Mesodermal cell (in vitro differentiated cells): ENCODE measurements around the gene TRPC4AP.
A peak's percentile ranks its signal among the peaks of the same experiment; 100 is the strongest.
"Not testable (repeated sequence)": the region's sequence is repeated elsewhere in the genome, so short reads cannot be mapped to it uniquely, and the experiment has no call there.

ENCODE experiments used
- H3K27ac ChIP-seq: 2 replicates; pipeline ENCODE4 v1.7.0; 2013; ENCODE audit warnings: mild to moderate bottlenecking, low read depth, low read length, moderate library complexity; ENCODE audit not compliant: severe bottlenecking
- H3K36me3 ChIP-seq: 2 replicates; pipeline ENCODE4 v1.7.1; 2013; ENCODE audit warnings: mild to moderate bottlenecking, low read length, moderate library complexity; ENCODE audit not compliant: control insufficient read depth, insufficient read depth
- H3K4me1 ChIP-seq: one replicate; pipeline ENCODE4 v1.7.1; 2013; ENCODE audit warnings: mild to moderate bottlenecking, low read length; ENCODE audit not compliant: insufficient read depth, control insufficient read depth, poor library complexity, severe bottlenecking
- H3K4me3 ChIP-seq: 2 replicates; pipeline ENCODE4 v1.7.0; 2013; ENCODE audit warnings: low read length, control low read depth, mild to moderate bottlenecking; ENCODE audit not compliant: insufficient read depth, poor library complexity, severe bottlenecking; ENCODE audit errors: extremely low read depth
- H3K9me3 ChIP-seq: 2 replicates; pipeline ENCODE4 v1.7.1; 2013; ENCODE audit warnings: mild to moderate bottlenecking, low read length, moderate library complexity; ENCODE audit not compliant: control insufficient read depth
- WGBS, 2 experiments: methylation state at CpG; one replicate each; pipeline ENCODE4 v1.1.5; 2013; ENCODE audit warnings: missing lambda C conversion rate in 2 of 2; ENCODE audit not compliant: insufficient coverage in 2 of 2; 5-methylcytosine and 5-hydroxymethylcytosine counted together

TRPC4AP gene

DNA sequence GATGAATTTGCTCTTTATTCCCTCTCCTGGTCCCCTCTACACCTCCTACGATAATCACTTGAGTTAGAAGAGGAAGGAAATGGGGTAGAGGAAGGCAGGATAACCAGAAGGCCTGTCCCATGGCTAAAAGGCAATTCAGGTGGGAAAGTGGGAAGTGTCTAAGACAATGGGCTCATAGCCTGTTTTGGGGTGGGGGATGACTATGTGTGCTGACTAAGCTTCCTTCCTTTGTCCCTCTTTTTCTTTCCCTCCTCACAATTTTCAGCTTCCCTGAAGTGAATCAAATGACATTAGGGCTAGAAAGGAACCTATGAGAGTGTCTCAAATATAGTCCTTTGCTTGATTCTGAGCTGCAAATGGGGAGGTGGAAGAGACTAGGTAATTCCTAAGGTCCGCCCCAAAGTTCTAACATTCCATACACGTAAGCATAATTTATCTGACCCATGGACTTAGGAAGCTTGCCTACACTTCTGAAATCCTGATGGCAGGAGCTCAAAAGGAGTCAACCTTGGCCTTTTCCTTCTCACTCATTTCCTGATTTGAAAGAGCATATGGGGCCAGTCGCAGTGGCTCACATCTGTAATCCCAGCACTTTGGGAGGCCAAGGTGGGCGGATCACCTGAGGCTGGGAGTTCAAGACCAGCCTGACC, 30.3 kb upstream of the TRPC4AP start:
- peaks cover 43% of the 10 kb centered on the region for H3K36me3 ChIP-seq
- H3K27ac ChIP-seq = no peak overlapping the region
- WGBS, 2 experiments = 94 to 100% methylated on average over 2 to 4 of the region's 5 CpGs
- no peak overlapping the region for H3K4me3 ChIP-seq
- peaks cover 3% of the 10 kb centered on the region for H3K4me1 ChIP-seq
- no peaks in the 10 kb centered on the region for H3K9me3 ChIP-seq

DNA sequence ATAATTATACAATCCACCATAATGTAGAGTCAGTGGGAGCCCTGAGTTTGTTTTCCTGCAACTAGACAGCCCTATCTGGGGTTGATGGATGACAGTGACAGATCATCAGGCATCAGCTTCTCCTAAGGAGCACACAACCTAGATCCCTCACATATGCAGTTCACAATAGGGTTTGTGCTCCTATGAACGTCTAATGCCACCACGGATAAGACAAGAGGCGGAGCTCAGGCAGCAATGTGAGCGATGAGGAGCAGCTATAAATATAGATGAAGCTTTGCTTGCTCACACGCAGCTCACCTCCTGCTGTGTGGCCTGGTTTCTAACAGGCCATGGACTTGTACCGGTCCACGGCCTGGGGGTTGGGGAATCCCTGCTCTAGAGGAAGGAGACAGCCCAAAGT, 28.6 kb upstream of the TRPC4AP start:
- no peaks in the 10 kb centered on the region for H3K9me3 ChIP-seq
- no peak overlapping the region for H3K4me3 ChIP-seq
- peaks cover 3% of the 10 kb centered on the region for H3K4me1 ChIP-seq
- WGBS, 2 experiments = 91 to 94% methylated on average over 7 of the region's 7 CpGs
- peaks cover 45% of the 10 kb centered on the region for H3K36me3 ChIP-seq
- no peak overlapping the region for H3K27ac ChIP-seq

GRCh38 chr20:35120012-35120701, 27.6 kb upstream of the TRPC4AP start:
- 90 to 93% methylated on average over 5 to 6 of the region's 8 CpGs for WGBS, 2 experiments
- peaks cover 44% of the 10 kb centered on the region for H3K36me3 ChIP-seq
- H3K4me3 ChIP-seq = no peak overlapping the region

GRCh38 chr20:35117629-35118028, 25.0 kb upstream of the TRPC4AP start:
- no peak overlapping the region for H3K27ac ChIP-seq
- peaks cover 3% of the 10 kb centered on the region for H3K4me1 ChIP-seq
- no peak overlapping the region for H3K4me3 ChIP-seq
- WGBS, 2 experiments = 94 to 100% methylated on average over 1 of the region's 1 CpG
- no peaks in the 10 kb centered on the region for H3K9me3 ChIP-seq
- H3K36me3 ChIP-seq = peaks cover 40% of the 10 kb centered on the region

More at GRCh38 chr20:35120012-35120701, 27.6 kb upstream of the TRPC4AP start:
- Histone ChIP-seq H3K27ac (no peak overlapping the region), H3K4me1 (peaks cover 3% of the 10 kb centered on the region), H3K9me3 (no peaks in the 10 kb centered on the region)

DNA sequence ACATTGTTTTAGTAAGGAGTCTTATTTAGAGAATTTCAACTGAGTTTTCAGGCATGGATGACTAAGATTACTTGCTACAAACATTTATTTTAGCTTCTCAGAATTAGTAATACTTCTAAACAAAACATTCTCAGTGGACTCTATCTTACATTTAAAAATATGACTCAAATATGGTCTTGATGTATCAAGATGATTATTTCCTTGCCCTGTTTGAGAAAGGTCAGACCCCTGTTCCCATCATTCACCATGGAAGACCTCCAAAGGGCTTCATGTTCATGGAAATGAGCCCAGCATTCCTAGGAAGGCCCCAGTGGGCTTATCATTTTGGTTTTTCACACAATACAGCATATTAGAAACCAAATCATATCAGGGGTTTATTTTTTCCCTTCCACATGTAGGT, 24.6 kb upstream of the TRPC4AP start:
- Histone ChIP-seq H3K4me3 (no peak overlapping the region), H3K36me3 (peaks cover 39% of the 10 kb centered on the region), H3K27ac (no peak overlapping the region), H3K9me3 (no peaks in the 10 kb centered on the region), H3K4me1 (peaks cover 3% of the 10 kb centered on the region)

GRCh38 chr20:35116258-35116657, 23.7 kb upstream of the TRPC4AP start:
- peaks cover 31% of the 10 kb centered on the region for H3K36me3 ChIP-seq
- WGBS, 2 experiments = 91 to 100% methylated on average over 4 of the region's 4 CpGs
- peaks cover 5% of the 10 kb centered on the region for H3K4me1 ChIP-seq
- H3K4me3 ChIP-seq = no peak overlapping the region
- H3K9me3 ChIP-seq = no peaks in the 10 kb centered on the region
- no peak overlapping the region for H3K27ac ChIP-seq

DNA sequence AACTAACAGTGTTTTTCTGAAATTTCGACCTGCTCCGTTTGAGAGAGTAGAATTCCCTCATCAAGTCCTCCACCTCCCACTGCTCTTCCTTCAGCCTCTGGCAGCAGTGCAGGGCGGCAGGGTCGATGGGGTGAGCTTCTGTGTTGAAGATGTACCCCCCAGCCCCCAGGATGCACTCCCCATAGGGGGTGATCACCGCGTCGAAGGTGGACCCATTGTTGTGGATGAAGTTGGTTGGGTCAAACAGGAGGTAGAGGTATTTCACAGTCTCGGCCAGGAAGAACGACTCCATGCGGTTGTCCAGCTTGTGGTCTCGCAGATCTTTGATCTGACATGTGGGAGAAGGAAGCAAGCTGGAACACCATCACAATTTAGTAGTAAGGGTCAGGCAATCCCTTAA, 23.0 kb upstream of the TRPC4AP start:
- Histone ChIP-seq H3K27ac (no peak overlapping the region), H3K4me1 (peaks cover 9% of the 10 kb centered on the region), H3K4me3 (no peak overlapping the region), H3K36me3 (peaks cover 31% of the 10 kb centered on the region), H3K9me3 (no peaks in the 10 kb centered on the region)
- 88 to 95% methylated on average over 6 to 7 of the region's 11 CpGs for WGBS, 2 experiments

- WGBS, 2 experiments = 0% methylated on average over 1 of the region's 5 CpGs; no CpG with 5 or more reads in 1 of the 2 experiments
- not testable (repeated sequence) for H3K27ac ChIP-seq, H3K9me3 ChIP-seq, H3K4me3 ChIP-seq, H3K4me1 ChIP-seq
- peaks cover 15% of the 10 kb centered on the region for H3K36me3 ChIP-seq
Observed at GRCh38 chr20:35112276-35112675, 19.7 kb upstream of the TRPC4AP start.

DNA sequence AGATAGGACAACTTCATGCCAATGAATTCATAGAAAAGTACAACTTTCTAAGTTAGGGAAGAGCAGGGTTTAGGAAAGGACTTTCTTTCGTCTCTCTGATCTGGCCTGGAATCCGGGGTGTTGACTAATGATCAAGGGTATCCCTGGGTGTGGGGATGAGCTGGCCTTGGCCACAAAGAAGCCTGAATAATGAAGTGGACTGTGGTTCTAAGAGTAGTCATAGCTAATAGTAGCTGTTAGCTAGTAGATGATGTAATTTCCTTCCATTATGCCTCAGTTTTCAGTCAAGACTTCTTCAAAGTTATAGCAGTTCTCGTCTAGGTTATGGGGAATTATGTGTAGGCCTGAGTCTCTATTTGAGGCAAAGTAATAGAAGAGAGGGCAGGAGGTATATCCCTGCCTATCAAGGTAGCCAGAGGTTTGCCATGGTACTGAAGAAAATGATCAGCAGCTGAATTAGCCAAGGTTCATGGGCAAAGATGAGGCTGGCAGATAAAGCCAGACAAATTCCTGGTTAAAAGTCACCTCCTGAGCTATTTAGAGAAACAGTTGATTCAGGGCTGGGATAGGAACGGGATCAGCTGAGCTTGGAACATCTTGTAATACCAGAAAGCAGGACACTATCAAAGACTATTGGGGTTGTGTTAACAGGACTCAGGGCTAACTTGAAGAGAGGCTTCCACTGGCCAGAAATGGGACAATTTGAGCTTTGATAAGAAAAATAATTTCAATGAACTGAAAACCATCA, 18.7 kb upstream of the TRPC4AP start:
- Histone ChIP-seq H3K4me1 (peaks cover 6% of the 10 kb centered on the region), H3K27ac (peak overlapping the region; percentile 24), H3K36me3 (peaks cover 15% of the 10 kb centered on the region), H3K4me3 (no peak overlapping the region), H3K9me3 (no peaks in the 10 kb centered on the region)
- WGBS, 2 experiments = 91 to 96% methylated on average over 3 to 4 of the region's 4 CpGs

DNA sequence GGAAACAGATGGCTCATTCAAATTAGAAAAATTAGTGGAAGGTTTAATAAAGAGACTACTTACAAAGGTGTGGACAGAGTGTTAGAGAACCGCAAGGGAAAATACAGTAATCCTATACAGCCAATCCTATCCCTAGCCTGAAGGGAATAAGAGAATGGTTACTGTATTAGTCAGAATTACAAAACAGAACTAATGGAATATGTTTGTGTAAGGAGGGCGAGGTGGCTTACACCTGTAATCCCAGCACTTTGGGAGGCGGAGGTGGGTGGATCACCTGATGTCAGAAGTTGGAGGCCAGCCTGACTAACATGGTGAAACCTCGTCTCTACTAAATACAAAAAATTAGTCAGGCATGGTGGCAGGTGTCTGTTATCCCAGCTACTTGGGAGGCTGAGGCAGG, 16.3 kb upstream of the TRPC4AP start:
- WGBS, 2 experiments = 93% methylated on average over 2 of the region's 4 CpGs; no CpG with 5 or more reads in 1 of the 2 experiments
- no peak overlapping the region for H3K27ac ChIP-seq

More for the DNA sequence above, 16.3 kb upstream of the TRPC4AP start:
- H3K36me3 ChIP-seq = no peaks in the 10 kb centered on the region
- H3K4me1 ChIP-seq = peaks cover 6% of the 10 kb centered on the region
- H3K9me3 ChIP-seq = no peaks in the 10 kb centered on the region
- H3K4me3 ChIP-seq = no peak overlapping the region
